Measurements from ENCODE around the gene KRTAP5-1. TPM values are rescaled to one million over a fixed set of nuclear protein-coding genes. Genes with fewer than 3 reads are reported as not detected.
A peak's percentile ranks its signal among the peaks of the same experiment; 100 is the strongest.

Gene KRTAP5-1
- total RNA-seq, 1 donor from 2014 or later, result not detected

GRCh38 chr11:1574238-1574932, 10.7 kb downstream of the KRTAP5-1 start:
- DNase-seq (peak; percentile 82), ATAC-seq (peak; percentile 61)
- intact Hi-C loops (cut with micrococcal nuclease), result no loop called here

DNA sequence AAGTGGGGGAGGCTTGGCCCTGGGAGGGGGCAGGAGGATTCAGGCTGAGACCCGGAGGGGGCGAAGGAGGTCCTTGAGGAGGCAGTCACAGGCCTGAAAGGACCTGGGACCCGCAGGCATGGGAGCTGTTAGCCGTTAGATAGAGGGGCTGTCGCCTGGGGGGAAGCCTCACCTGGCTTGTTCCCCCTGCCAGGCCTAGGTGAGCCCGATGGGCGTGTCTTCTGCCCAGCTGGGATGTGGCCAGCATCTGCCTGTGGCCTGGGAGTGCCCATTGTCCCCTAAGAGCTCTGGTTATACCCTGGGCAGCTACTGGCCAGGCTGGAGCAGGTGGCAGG, 11.2 kb downstream of the KRTAP5-1 start:
- intact Hi-C loops (cut with micrococcal nuclease), result no loop called here
- ATAC-seq, result peak; percentile 21
- peak; percentile 45 for DNase-seq

- intact Hi-C loops (cut with micrococcal nuclease), result no loop called here
Observed at GRCh38 chr11:1573077-1573902, 11.8 kb downstream of the KRTAP5-1 start.

GRCh38 chr11:1572197-1573076, 12.6 kb downstream of the KRTAP5-1 start, which contains the start of gene DUSP8:
DUSP8 (minus strand) TSS chr11:1572271; CDS start chr11:1565826, 6,445 bp downstream.
- DNase-seq (peak; percentile 97), ATAC-seq (peak; percentile 75)
- intact Hi-C loops (cut with micrococcal nuclease), result no loop called here

More at GRCh38 chr11:1573077-1573902, 11.8 kb downstream of the KRTAP5-1 start:
- DNase-seq (peak; percentile 39), ATAC-seq (peak; percentile 2)

DNA sequence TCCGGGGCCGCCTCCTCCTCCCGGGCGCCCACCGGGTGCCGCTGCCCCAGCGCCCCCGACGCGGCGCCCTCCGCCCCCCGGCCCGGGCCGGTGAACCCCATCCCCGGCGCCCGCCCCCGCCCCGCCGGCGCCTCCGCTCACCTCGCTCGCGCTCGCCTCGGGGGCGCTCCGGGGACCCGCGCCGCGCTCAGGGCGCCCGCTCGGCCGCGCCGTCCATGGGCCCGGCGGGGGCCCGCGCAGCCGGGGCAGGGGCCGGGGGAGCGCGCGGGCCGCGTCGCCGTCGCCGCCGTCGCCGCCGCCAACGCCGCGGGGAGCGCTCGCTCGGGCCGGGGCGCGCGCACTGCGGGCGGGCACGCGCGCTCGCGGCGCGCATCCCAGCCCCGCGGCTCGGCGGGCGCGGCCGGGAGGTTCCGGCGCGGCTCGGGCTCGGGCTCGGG, 13.3 kb downstream of the KRTAP5-1 start:
- ATAC-seq (no peak), DNase-seq (peak; percentile 36)
- intact Hi-C loops (cut with micrococcal nuclease), result no loop called here

- peak; percentile 0 for ATAC-seq
- DNase-seq, result peak; percentile 53
- intact Hi-C loops (cut with micrococcal nuclease), result no loop called here
Observed at GRCh38 chr11:1570896-1571759, 14.0 kb downstream of the KRTAP5-1 start.

DNA sequence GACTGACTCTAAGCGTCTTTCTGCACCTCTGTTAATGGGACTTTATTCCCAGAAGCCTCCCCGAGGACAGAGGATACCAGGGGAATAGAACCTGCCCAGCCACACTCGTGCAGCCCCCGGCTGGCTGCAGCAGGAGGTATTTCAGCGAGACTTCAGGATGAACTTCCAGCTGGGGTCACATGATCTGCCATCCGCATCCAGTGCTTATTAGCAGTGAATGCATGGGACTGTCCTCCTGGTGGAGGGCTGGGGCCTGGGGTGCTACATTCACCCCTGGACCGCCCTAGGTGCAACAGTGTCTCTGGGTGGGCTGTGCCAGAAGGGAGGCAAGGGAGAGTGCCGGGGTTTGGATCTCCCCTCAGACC, 14.6 kb downstream of the KRTAP5-1 start:
- intact Hi-C loops (cut with micrococcal nuclease), result no loop called here
- ATAC-seq (no peak), DNase-seq (no peak)

- DNase-seq, result no peak
- intact Hi-C loops (cut with micrococcal nuclease), result no loop called here
- no peak for ATAC-seq
Observed at GRCh38 chr11:1570001-1570453, 15.1 kb downstream of the KRTAP5-1 start.

DNA sequence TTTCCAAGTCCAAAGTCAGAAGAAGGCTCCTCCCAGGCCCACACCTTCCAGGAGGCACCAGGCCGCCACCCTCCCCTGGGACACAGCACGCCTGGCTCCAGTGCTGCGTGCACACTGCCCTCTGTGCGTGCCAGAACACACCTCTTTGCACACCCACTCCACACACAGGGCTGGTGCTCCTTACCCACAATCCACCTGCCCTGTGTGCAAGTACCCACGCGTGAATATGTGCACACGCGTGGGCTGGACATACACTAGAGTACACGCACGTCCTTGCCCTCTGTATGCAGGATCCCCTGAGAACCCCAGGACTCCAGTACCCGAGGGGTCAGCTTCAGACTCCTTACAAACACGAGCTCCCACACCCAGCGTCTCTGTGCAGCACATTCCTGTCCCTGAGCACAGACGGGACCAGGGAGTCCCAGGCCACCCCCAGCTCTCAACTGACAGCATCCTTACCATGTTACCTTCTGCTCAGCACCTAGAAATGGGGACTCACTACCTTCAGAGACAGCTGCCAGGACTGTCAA, 15.8 kb downstream of the KRTAP5-1 start:
- intact Hi-C loops (cut with micrococcal nuclease), result no loop called here
- no peak for ATAC-seq
- no peak for DNase-seq

- DNase-seq (peak; percentile 32), ATAC-seq (no peak)
- intact Hi-C loops (cut with micrococcal nuclease), result no loop called here
Observed at GRCh38 chr11:1568441-1568911, 16.6 kb downstream of the KRTAP5-1 start.

GRCh38 chr11:1567721-1568100, 17.4 kb downstream of the KRTAP5-1 start:
- intact Hi-C loops (cut with micrococcal nuclease), result no loop called here
- no peak for DNase-seq
- ATAC-seq, result no peak

GRCh38 chr11:1567052-1567720, 17.9 kb downstream of the KRTAP5-1 start:
- intact Hi-C loops (cut with micrococcal nuclease), result no loop called here
- ATAC-seq (peak; percentile 8), DNase-seq (peak; percentile 38)

DNA sequence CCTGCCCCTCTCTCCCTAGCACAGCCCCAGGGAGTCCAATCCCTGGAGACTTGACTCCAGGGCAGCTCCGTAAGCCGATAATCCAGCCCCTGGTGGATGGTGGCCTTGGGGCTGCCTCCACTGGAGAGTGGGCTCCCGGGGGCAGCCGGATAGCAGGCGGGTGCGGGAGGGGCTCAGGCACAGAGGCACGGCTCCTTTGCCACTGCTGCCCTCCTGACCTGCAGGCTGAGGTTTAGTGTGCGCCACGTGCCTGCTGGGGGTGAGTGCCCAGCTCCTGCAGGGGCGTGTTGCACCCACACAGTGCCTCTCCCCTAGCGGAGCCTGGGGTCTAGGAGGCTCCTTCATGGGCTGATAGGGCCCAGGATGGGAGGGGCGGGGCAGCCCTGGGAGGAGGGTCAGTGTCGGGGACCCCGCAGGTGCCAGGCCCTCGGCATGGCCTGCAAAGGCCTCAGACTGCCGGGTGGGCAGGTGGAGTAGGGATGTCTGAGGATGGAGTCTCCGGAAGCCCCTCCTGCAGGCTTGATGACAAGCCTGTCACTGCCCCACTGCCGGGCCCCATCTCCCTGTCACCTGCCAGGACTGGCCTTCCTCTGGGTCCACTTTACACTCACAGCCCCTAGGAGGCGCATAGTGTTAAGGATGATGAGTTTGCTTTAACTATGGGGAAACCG, 18.6 kb downstream of the KRTAP5-1 start:
- intact Hi-C loops (cut with micrococcal nuclease), result no loop called here
- ATAC-seq (no peak), DNase-seq (peak; percentile 30)

DNA sequence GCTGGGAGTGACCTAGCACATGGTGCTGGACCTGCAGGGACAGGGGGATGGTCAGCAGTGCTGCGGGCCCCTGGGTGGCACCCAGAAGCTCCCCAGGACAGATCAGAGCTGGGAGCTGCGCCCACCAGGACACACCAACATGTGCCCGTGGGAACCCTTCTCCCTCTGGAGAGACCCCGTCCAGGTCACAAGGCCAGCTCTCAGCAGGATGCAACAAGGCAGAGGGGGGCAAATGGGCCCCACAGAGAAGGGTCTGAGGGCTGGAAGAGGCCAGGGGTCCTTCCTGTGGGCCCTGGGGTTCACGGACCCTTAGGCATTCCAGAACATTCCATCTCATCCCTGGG, 19.2 kb downstream of the KRTAP5-1 start:
- intact Hi-C loops (cut with micrococcal nuclease), result no loop called here
- ATAC-seq (no peak), DNase-seq (no peak)

DNA sequence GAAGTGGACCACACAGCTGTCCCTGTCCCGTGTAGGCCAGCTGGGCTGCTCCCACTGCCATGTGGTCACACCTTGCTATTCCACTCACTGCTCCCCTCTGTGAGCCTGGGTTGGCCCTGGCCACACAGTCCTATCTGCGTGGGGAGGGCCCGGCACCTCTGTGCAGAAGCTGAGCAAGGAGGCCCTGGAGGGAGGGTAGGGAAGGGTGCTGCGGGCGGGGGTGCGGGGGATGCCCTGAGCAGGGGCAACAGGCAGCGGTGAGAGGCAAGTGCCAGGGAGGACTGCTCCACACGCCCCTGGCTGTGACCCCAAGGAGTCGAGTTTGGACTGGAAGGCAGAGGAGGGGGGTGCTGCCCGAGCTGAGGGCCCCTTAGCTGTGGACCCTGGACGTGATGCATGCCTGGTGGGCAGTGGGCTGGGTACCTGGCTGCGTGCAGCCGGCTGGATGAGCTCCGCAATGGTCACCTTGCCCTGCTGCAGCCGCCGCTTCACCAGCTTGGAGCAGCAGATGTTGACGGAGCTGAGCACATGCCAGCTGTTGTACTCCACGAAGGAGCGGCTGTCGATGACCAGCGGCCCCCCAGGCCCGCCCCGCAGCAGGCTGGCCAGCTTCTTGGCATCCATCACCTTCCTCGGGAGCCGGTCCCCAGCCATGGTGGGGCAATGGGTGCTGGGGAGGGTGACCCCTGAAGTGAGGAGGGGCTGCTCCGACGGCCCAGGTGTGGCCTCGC, 19.7 kb downstream of the KRTAP5-1 start:
- intact Hi-C loops (cut with micrococcal nuclease), result no loop called here
- peak; percentile 6 for ATAC-seq
- DNase-seq, result no peak

DNA sequence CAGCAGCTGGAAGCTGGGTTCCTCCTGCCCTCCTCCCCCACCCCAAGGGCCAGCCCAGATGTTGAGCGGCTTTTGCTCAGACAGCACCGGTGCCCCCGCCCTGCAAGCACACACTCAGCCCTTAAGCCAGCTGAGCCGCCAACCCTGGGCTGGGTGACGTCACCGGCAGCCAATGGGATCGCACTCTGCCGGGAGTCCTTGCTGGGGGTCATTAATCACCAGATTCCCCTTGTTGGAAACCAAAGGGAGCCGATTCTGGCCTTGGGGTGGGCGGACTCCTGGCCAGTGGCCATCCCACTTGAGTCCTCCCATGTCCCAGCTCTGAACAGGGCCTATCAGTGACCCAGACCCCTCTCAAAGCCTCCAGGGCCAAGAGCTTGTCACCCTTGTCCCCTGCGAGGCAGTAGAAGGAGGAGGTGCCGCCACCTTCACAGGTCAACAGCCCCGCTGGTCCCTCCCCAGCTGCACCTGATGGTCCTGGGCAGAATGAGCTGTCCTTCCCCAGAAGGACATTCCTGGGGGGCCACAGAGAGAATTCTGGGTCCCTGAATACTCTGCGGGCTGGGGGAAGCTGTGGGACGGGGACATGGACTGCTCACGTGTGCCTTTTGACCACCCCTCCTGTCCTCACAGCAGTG, 20.4 kb downstream of the KRTAP5-1 start:
- intact Hi-C loops (cut with micrococcal nuclease), result no loop called here
- DNase-seq, result peak; percentile 81
- peak; percentile 65 for ATAC-seq
